HG03139 (cell line): ENCODE data around the gene NFKBIE.

Source experiments
- ATAC-seq: cut with Tn5 transposase; IDR thresholded peaks from one replicate; pipeline ENCODE4 v1.9.1; 2021; ENCODE audit not compliant: unreplicated experiment

NFKBIE gene

DNA sequence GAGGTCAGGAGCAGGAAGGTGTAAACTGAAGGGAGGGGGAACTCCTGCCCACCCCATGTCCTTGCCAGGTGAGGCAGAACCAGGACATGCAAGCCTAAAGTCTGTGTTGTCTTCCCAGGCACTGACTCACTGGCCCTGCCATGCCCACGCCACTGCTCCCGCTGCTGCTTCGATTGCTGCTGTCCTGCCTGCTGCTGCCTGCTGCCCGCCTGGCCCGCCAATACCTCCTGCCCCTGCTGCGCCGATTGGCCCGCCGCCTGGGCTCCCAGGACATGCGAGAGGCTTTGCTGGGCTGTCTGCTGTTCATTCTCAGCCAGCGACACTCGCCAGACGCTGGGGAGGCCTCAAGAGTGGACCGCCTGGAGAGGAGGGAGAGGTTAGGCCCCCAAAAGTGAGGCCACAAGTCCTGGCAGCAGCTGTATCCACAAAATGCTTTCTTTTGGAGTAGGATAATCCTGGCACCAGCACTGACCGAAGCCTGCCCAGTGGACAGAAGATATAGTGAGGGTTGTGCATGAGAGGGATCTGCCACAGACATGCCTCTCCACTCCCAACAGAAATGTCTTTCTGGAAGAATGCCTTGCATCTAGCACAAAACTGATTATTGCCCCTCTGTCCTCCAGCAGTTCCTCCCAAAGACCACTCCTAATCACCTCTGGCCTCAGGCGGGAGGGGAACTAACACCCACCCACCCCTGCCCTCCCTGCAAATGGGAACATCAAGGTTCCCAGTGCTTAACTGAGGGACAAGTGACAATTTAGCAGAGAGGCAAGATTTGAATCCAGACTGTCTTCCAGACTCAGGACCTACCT lies 47.8 kb downstream of the NFKBIE start:
- ATAC-seq: no peak

DNA sequence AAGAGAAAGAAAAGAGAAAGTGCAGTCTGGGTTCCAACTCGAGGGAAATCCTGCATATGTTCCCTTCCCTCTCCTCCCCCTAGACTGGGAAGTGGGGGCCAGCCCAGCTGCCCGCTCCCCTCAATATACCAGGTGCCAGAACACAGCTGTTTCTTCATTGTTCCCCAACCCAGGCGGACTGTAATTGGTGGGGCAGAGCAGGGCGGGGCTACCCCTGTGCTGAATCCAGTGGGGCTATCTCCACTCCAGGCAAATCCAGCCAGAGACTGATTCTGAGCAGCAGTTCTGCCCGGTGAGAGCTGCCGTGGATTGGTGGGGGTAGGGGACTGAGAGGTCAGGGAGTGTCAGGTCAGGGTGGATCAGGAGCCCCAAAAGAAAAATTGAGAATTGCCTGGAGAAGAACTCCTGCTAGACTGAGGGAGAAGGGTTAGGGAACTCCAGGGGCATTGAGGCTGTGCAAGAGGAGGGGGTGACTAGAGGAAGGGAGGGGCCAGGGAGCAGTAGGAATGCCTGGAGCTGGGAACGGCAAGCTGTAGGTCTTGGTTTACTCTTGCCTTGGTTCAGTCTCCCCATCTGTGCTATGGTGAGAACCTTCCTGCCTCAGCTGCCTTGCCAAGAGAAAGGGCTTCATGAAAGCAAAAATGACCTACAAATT lies 48.5 kb downstream of the NFKBIE start, which contains the start of gene MYMX:
Gene MYMX, plus strand, starts transcription at position 250 of the 655 bp plus-strand sequence. CDS start 546 bp downstream, outside the sequence.
- ATAC-seq: no peak

DNA sequence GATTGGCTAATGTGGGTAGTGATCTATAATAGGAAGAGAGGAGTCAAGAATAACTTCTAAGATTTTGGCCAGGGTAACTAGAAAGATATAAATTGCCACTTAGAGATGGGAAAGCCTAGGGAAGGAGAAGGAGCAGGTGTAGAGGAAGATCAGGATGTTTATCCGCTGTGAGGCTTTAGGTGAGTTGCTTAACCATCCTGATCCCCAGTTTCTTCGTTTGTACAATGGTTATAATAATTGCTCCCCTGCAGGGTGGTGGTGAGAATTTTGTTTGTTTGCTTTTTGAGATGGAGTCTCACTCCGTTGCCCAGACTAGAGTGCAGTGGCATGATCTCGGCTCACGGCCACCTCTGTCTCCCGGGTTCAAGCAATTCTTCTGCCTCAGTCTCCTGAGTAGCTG lies 51.0 kb downstream of the NFKBIE start:
- ATAC-seq: no peak

DNA sequence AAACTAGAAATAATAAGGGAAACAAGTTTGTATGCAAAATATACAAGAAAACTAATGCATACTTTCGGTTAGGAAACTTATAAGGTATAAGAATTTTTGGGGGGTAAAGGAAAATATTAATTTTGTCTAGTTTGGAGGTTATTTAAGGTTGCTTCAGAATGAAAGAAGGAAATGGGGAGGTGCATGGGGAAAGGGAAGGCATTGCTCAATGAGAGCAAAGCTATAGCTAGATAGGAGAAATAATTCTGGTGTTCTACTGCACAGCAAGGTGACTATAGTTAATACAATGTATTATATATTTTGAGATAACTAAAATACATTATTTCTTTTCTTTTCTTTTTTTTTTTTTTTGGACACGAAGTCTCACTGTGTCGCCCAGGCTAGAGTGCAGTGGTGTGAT lies 54.1 kb downstream of the NFKBIE start:
- ATAC-seq: no peak
